Stimulated activated naive CD8-positive, alpha-beta T cell treated with anti-CD3 and anti-CD28 coated beads, Interleukin-15, Interleukin-2, amounts not matched to agents 100 U/mL and 50 U/mL, for 24 hours (primary cell): ENCODE data around the gene SHQ1.

ENCODE experiments used
- ATAC-seq: fragments of 150-1000 bp; cut with Tn5 transposase; one replicate; pipeline ENCODE4 v1.10.0; 2021
- DNase-seq: peaks from one replicate; pipeline ENCODE4 v3.0.0; 2021

SHQ1 gene

GRCh38 chr3:72847751-72848702 lies at the start of gene SHQ1:
TSS of gene SHQ1 (minus strand) at chr3:72848445. CDS start at chr3:72848340, 105 bp downstream.
- ATAC-seq (peak; percentile 93), DNase-seq (peak; percentile 97)

- DNase-seq: no peak
- no peak for ATAC-seq
Measured at GRCh38 chr3:72897758-72898007, 49.4 kb upstream of the SHQ1 start.

DNA sequence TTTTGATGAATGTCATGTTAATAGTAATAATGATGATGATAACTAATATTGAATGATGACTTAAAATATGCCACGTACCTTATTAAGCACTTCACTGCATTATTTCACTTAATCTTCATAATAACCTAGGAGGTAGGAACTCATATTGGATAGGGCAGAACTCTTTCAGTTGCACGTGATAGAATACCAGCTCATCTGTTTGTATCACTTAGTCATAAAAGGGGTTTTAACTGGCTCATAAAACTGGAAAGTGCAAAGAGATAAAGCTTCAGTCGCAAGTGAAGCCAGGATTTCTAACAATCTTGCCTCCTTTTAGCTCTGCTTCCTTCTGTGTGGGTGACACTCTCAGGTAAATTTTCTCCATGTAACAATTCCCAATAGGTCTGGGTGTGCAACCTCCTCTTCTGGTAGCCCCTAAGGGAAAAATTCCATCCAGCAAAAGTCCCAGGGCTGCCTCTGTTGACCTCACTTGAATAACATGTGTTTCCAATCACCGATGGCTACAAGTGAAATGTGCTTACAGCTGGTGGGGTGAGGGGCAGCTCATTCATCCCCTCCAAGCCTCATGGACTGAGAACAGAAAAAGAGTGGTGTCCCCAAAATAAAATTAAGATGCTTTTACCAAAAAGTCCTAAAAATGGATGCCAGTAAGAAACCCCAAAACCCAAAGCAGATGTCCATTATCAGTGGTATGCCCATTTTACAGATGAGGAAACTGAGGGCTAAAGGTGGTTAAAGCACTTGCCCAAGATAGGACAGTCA lies 48.9 kb upstream of the SHQ1 start:
- ATAC-seq: no peak
- no peak for DNase-seq

DNA sequence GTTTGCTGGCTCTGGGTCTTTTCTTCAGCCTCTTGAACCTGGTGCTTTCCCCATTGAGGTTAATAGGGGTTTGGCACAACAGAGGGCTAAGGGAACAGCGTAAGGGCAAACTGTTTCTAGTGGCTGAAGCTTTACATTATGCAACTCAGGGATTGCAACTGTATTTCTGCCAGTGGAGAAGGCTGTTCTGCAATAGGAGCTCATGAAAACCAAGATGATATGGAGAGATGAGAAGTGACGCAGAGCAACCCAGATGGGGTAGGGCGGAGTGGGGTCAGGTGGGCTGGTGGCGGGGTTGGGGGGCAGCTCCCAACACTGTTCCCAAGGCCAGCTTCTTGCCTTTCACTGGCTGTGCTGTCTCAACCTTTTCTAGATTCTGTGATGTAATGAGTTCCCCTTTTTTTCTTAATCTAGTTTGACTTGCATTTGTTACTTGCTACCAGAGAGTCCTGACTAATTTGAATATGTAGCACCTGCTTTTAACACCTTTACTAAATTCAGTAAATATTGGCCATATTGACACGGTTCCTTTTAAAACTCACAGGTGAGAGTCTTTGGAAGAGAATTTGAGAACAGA lies 46.8 kb upstream of the SHQ1 start:
- no peak for DNase-seq
- no peak for ATAC-seq

GRCh38 chr3:72892870-72893269 lies 44.6 kb upstream of the SHQ1 start:
- ATAC-seq: no peak
- no peak for DNase-seq

DNA sequence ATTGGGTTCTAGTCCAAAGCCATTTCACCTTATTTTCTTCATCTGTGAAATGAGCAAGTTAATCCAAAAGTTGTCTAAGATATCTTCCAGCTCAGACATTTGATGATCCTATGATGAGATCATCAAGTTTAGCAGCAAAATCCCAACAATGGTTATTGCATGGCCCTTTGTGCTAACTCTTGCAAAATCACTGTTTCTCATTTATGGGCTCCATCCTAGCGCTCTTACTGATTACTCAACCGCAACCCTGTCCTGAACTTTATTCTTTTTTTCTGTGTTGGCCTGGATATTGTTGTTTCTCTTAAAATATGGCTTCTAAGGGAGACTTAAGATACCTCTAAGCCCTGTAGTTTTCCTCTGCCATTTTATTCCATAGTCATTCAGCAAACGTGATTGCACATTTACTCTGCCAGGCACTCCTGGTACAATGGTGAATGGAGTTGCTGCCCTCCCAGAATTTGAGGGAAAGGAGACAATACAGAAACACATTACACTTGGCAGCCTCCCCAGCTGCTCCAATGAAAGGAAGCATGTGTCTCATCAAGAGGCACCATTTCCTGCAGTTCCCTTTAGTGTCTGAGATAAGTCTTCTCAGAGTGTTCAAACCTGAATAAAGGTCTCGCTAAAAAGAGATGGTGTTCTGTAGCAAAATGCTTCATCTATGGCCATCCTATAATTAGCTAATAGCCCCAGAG lies 44.0 kb upstream of the SHQ1 start:
- DNase-seq (no peak), ATAC-seq (no peak)

GRCh38 chr3:72891053-72891855 lies 43.0 kb upstream of the SHQ1 start:
- ATAC-seq: no peak
- no peak for DNase-seq

DNA sequence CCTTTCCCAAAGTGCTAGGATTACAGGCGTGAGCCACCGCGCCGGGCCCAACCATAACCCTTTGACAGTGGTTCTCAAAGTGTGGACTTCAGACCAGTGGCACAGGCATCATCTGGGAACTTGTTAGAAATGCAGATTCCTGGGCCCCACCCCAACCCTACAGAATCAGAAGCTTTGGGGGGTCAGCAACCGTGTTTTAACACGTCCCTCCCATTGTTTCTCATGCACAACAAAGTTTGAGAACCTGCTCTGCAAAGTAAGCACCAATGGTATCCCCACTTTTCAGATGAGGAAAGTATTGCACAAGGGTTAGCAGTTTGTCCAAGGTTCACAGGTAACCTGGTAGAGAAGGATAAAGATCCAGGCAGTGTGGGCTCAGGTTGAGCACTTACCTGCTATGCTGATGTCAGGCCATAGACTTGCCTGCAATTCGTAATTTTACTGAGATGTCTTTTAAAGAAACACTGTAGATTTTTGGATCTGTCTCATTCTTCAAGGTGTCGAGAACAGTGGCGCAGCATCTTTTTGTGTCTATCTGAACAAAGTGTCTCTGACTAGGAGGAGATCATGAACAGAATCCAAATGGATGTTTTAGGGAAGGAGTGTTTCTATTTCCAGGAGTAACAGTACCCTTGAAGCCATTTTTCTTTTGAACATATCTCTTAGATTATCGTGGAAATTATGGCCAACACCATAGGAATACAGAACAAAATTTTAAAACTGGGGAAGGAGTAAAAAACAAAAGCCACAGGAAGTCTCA lies 42.1 kb upstream of the SHQ1 start:
- DNase-seq (no peak), ATAC-seq (no peak)

- DNase-seq (no peak), ATAC-seq (no peak)
Measured at GRCh38 chr3:72889310-72890165, 41.3 kb upstream of the SHQ1 start.

DNA sequence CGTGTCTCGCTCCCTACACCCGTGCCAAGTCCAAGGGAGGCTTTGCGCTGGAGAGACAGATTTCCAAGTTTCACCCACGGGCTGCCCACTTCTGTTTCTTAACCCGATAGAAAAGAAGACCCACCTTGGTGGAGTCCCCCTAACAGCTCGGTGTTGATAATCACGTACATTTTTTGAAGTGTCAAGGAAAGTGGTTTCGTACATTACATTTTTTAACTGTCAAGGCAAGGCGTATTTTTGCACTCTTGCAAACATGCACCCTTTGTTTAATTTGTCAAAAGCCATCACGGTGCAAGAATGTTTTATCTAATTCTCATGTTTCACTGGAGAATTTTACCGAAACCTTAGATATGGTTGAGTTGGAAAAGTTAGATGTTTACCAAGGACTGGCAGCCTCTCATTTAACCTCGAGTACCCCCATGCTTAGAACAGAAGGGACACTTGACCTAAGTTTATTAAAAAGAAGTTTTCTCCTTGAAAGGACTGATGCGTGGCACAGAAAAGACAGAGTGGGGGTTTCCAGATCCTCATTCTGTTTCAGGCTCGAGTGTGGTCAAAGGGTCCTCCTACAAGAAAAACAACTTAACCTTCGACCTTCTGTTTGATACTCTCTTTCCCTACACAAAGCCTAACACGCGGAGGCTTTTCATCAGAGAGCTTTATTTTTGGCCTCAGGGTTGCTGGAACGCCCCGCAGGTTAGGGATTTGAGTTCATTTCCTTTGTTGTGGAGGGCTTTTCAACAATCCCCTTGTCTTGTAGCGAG lies 40.5 kb upstream of the SHQ1 start:
- DNase-seq: no peak
- ATAC-seq: no peak

DNA sequence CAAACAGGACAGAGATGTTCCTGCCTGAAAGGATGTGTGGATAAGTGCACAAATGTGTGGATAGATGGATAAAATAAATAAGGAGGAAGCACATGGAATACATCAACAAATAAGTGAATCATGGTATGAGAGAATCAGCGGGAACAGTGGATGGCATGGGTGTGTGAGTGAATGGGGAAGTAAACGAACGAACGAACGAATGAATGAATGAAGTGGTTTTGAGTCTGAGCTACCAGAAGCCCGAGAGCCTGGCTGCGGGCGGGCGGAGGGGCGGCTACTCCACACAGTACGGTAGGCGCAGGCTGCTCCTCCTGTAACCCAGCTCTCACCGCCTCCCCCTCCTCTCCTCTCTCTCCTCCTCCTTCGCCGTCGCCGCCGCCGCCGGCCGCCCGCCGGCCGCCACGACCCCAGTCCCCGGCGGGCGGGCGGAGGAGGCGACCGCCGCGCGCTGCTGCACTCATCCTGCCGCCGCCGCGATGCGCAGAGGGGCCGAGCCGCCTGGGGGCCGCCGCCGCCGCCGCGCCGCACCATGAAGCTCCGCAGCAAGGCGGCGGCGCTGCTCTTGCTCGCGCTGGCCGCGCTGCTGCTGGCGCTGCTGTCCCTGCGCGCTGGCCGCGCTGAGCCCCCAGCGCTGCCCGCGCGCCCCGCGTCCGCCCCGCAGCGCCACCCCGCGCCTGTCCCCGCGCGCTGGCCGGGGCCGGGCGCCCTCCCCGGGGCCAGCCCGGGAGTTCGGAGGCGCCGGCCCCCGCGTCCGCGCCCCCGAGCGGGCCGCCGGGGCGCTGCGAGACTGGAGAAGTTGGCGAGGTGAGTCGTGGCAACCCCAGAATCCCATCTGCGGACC lies 39.7 kb upstream of the SHQ1 start, which contains the start of gene GXYLT2:
Gene GXYLT2, plus strand, starts transcription at position 342 of the 841 bp plus-strand sequence. Its CDS starts 188 bp downstream, at position 530.
- DNase-seq: peak; percentile 45
- ATAC-seq: peak; percentile 74

- DNase-seq (no peak), ATAC-seq (no peak)
Measured at GRCh38 chr3:72887343-72887704, 39.1 kb upstream of the SHQ1 start.

DNA sequence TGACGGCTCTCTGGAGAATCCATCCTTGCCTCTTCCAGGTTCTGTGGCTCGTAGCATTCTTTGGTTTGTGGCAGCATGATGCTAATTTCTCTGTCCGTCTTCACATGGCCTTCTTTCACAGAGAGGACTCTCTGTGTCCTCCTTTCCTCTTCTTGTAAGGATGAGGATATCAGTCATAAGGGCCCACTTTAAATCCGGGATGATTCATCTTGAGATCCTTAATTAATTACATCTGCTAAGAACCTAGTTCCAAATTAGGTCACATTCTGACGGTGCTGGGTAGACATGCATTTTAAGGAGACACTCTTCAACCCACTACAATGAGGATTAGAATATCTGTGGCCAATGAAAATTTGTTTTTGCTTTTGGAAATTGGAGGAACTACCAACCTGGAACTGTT lies 23.9 kb upstream of the SHQ1 start:
- DNase-seq (no peak), ATAC-seq (no peak)

GRCh38 chr3:72862314-72863090 lies 14.3 kb upstream of the SHQ1 start:
- no peak for DNase-seq
- ATAC-seq: no peak

DNA sequence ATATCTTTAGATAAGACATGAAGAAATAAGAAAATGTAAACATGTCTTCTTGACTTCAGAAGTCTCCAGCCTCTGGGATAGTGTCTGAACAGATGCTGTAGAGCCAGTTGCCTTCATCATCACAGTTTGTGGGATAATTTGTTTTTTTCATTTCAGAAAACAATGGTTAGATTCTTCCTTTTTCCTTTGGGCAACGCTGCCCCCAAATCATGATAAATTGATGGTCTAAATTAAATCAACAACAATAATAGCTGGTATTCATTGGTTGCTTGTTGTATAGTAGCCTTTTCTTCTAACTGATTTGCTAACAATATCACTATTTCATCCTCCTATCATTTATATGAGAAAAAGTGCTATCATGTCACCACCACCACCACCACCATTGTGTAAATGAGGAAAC lies 12.6 kb upstream of the SHQ1 start:
- ATAC-seq (no peak), DNase-seq (no peak)

GRCh38 chr3:72860053-72860452 lies 11.8 kb upstream of the SHQ1 start:
- DNase-seq (no peak), ATAC-seq (no peak)

DNA sequence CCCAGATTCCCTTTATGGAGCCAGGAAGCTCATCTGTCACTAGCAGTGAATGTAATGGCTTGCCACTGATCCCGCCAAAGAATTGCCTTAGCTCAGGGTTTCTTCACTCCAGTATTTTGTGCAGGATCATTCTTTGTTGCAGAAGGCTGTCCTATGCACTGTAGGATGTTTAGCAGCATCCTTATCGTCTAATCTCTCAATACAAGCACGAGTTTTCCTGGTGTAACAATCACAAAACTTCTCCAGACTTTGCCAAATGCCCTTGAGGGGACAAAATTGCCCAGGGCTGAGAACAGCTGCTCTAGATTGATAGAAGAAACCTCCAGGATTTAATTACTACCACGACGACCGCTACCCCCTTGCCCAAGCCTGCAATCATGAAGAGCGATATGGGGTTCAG lies 6.8 kb upstream of the SHQ1 start:
- ATAC-seq: no peak
- DNase-seq: no peak
